IPS DF 6.9 (cell line): ENCODE data around the gene PEPD.
"Not testable (repeated sequence)": the region's sequence is repeated elsewhere in the genome, so short reads cannot be mapped to it uniquely, and the experiment has no call there.

Experiments used
- DNase-seq: peaks from one replicate; pipeline ENCODE4 v3.0.0-alpha.2; 2013; ENCODE audit warnings: low read depth, low spot score
- H3K27ac ChIP-seq: one replicate; pipeline ENCODE4 v1.5.1; 2013; ENCODE audit warnings: low read length, control low read depth
- H3K27me3 ChIP-seq: 2 replicates; pipeline ENCODE4 v1.6.1; 2013; ENCODE audit warnings: mild to moderate bottlenecking, low read length; ENCODE audit not compliant: control insufficient read depth, insufficient read depth
- H3K36me3 ChIP-seq: 2 replicates; pipeline ENCODE4 v1.6.1; 2013; ENCODE audit warnings: low read length; ENCODE audit not compliant: control insufficient read depth, insufficient read depth
- H3K4me1 ChIP-seq: 2 replicates; pipeline ENCODE4 v1.6.1; 2013; ENCODE audit warnings: low read length; ENCODE audit not compliant: control insufficient read depth, insufficient read depth
- H3K4me3 ChIP-seq: 2 replicates; pipeline ENCODE4 v1.5.1; 2013; ENCODE audit warnings: mild to moderate bottlenecking, low read length
- H3K9me3 ChIP-seq: 2 replicates; pipeline ENCODE4 v1.6.1; 2013; ENCODE audit warnings: low read length, inconsistent platforms; ENCODE audit not compliant: control insufficient read depth, insufficient read depth
- WGBS: extraction: QIAGEN DNeasy Blood & Tissue Kit; methylation state at CpG from one replicate; pipeline ENCODE4 v1.1.7; 2013; ENCODE audit warnings: mixed read lengths, missing lambda C conversion rate; ENCODE audit not compliant: insufficient read length, insufficient coverage; 5-methylcytosine and 5-hydroxymethylcytosine counted together

The PEPD gene

DNA sequence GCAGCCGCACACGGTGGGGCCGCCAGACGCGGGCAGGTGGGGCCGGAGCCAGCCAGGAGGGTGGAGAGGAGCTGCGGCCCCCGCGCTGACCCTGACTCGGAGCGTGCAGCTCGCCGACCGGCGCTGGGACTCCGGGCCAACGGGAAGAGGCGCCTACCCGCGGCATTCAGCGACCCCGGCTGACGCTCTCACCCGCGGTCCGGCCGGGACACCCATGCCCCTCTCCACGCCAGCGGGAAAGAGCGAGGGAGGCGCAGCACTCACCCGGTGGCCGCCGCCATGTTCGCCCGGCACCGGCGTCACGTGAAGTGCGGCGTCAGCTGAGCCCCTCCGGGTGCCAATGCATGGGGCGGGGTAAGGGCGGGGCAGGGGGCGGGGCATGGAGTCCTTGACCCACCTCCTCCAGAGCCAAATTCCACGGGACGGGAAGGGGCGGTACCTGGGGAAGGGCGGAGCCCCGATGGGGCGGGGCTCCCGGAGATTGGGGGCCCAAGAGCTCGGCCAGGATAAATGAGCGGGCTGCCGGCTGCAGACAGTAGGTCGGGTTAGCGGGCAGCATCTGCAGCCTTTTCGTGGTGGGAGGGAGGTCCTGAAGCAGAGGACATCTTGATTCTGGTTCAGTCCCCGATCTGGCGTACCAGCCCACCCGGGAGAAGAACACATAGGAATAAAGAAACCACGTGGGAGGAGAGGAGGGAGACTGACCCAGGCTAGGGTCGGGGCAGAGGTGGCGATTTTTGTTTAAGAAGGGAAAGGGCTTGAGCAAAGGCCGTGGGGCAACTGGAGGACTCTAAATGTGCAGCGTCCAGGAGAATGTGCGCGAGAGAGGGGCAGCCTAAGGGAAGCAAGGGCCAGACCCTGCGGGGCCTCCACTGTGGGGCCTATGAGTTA lies at the start of gene PEPD:
Gene PEPD, minus strand, starts transcription at position 312 of the 891 bp plus-strand sequence. Its CDS starts 31 bp downstream, at position 281.
- H3K36me3 ChIP-seq, result no peaks in the 10 kb centered on the region
- no peak within 1 kb of the TSS for H3K27ac ChIP-seq
- peak within 1 kb of the TSS; percentile 94 for H3K4me3 ChIP-seq
- H3K9me3 ChIP-seq, result no peaks in the 10 kb centered on the region
- 0 out of 2 replicates have a peak, but pooled peaks cover 2% of the 10 kb centered on the region for H3K4me1 ChIP-seq
- no peaks in the 10 kb centered on the region for H3K27me3 ChIP-seq
- peak; percentile 75 for DNase-seq
- WGBS, result no CpG with 5 or more reads among the region's 69 CpGs

- Histone ChIP-seq H3K27ac (no peak overlapping the region), H3K4me3 (no peak overlapping the region), H3K27me3 (no peaks in the 10 kb centered on the region), H3K4me1 (peaks cover 3% of the 10 kb centered on the region), H3K36me3 (no peaks in the 10 kb centered on the region), H3K9me3 (peaks cover 4% of the 10 kb centered on the region)
- no CpG with 5 or more reads among the region's 5 CpGs for WGBS
- DNase-seq, result no peak
Observed at GRCh38 chr19:33569821-33570220, 48.2 kb upstream of the PEPD start.

DNA sequence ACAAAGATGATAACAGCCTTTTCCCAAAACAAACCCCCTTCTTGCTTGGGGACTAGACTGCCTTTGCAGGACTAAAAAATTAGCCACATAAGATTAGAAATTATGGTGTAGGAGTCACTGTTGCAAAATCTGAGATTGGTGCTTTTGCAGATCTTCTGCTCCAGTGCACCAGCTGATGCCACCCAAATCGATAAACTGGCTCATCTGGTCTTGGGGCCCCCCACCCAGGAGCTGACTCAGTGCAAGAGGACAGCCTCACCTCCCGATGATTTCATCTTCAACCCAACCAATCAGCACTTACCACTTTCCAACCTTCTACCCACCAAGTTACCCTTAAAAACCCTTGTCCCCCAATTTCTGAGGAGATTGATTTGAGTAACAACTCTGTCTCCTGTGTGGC lies 47.1 kb upstream of the PEPD start:
- H3K4me1 ChIP-seq, result peaks cover 3% of the 10 kb centered on the region
- DNase-seq, result no peak
- H3K9me3 ChIP-seq, result no peaks in the 10 kb centered on the region
- H3K4me3 ChIP-seq, result no peak overlapping the region
- no CpG with 5 or more reads among the region's 2 CpGs for WGBS
- no peaks in the 10 kb centered on the region for H3K27me3 ChIP-seq
- no peaks in the 10 kb centered on the region for H3K36me3 ChIP-seq
- H3K27ac ChIP-seq, result no peak overlapping the region

- Histone ChIP-seq H3K9me3 (no peaks in the 10 kb centered on the region), H3K27ac (no peak overlapping the region), H3K27me3 (no peaks in the 10 kb centered on the region), H3K4me1 (peaks cover 3% of the 10 kb centered on the region), H3K36me3 (no peaks in the 10 kb centered on the region), H3K4me3 (no peak overlapping the region)
- WGBS, result no CpG with 5 or more reads among the region's 6 CpGs
- no peak for DNase-seq
Observed at GRCh38 chr19:33564836-33565338, 43.3 kb upstream of the PEPD start.

GRCh38 chr19:33562636-33563035 lies 41.0 kb upstream of the PEPD start:
- no peak overlapping the region for H3K27ac ChIP-seq

GRCh38 chr19:33561666-33562065 lies 40.1 kb upstream of the PEPD start:
- not testable (repeated sequence) for H3K9me3 ChIP-seq, H3K4me1 ChIP-seq, DNase-seq, H3K27me3 ChIP-seq, H3K4me3 ChIP-seq, H3K27ac ChIP-seq, H3K36me3 ChIP-seq
- no CpG with 5 or more reads among the region's 5 CpGs for WGBS

More at GRCh38 chr19:33562636-33563035, 41.0 kb upstream of the PEPD start:
- DNase-seq, result no peak
- H3K4me1 ChIP-seq, result peaks cover 3% of the 10 kb centered on the region
- no peaks in the 10 kb centered on the region for H3K27me3 ChIP-seq
- WGBS, result no CpG with 5 or more reads among the region's 7 CpGs
- H3K9me3 ChIP-seq, result no peaks in the 10 kb centered on the region
- H3K36me3 ChIP-seq, result no peaks in the 10 kb centered on the region
- H3K4me3 ChIP-seq, result no peak overlapping the region

GRCh38 chr19:33561261-33561660 lies 39.7 kb upstream of the PEPD start:
- H3K9me3 ChIP-seq, result no peaks in the 10 kb centered on the region
- H3K27me3 ChIP-seq, result no peaks in the 10 kb centered on the region
- WGBS, result no CpG with 5 or more reads among the region's 6 CpGs
- no peak for DNase-seq
- no peak overlapping the region for H3K27ac ChIP-seq
- no peaks in the 10 kb centered on the region for H3K36me3 ChIP-seq
- no peak overlapping the region for H3K4me3 ChIP-seq
- peaks cover under 1% of the 10 kb centered on the region; the same call in 1 of the 2 replicates for H3K4me1 ChIP-seq

DNA sequence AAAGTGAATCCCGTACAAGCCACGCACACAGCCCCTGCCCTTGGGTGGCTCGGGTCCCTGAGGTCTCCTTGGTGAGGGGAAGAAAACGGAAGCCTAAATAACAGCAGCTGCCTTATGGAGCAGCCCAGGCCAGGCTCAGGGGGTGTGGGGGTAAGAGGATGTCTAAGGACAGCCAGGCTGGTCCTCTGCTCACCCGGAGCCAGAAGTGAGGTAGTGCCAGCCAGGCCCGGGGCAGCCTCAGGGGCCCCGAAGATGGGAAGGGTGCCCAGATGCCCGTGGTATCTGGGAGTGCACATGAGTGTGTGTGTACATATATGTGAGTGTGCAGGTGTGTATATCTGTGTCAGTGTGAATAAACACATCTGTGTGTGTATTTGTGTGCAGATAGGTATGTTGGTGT lies 38.4 kb upstream of the PEPD start:
- no CpG with 5 or more reads among the region's 8 CpGs for WGBS
- Histone ChIP-seq H3K9me3 (no peaks in the 10 kb centered on the region), H3K27me3 (no peaks in the 10 kb centered on the region), H3K27ac (no peak overlapping the region), H3K4me1 (no peaks in the 10 kb centered on the region), H3K36me3 (no peaks in the 10 kb centered on the region), H3K4me3 (no peak overlapping the region)
- DNase-seq, result no peak

- no peaks in the 10 kb centered on the region for H3K27me3 ChIP-seq
- H3K4me1 ChIP-seq, result no peaks in the 10 kb centered on the region
- H3K27ac ChIP-seq, result no peak overlapping the region
- H3K4me3 ChIP-seq, result no peak overlapping the region
- no peaks in the 10 kb centered on the region for H3K36me3 ChIP-seq
- no peaks in the 10 kb centered on the region for H3K9me3 ChIP-seq
- no CpG with 5 or more reads among the region's 9 CpGs for WGBS
- no peak for DNase-seq
Observed at GRCh38 chr19:33558856-33559255, 37.3 kb upstream of the PEPD start.

DNA sequence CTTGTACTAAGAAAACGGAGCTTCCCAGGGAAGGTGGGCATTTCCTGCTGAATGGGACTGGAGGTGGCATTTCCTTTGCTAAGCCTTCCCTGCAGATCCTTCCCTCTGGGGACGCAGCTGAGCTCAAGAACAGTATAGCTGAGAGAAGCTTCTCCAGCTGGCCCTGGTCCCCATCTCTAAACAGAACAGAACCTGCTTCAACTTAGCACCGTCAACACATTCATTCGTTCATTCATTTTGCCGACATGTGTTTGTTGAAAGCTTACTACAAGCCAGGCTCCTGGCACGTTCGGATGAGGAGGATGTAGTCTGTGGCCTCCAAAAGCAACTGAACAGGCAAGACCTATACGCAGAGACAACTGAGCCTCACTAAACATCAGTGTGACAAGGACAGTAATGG lies 36.6 kb upstream of the PEPD start:
- H3K36me3 ChIP-seq, result no peaks in the 10 kb centered on the region
- no peaks in the 10 kb centered on the region for H3K27me3 ChIP-seq
- no peak overlapping the region for H3K27ac ChIP-seq
- no peak overlapping the region for H3K4me3 ChIP-seq
- H3K9me3 ChIP-seq, result no peaks in the 10 kb centered on the region
- peaks cover 2% of the 10 kb centered on the region; the same call in 1 of the 2 replicates for H3K4me1 ChIP-seq
- no peak for DNase-seq
- no CpG with 5 or more reads among the region's 8 CpGs for WGBS
